Activated naive CD4-positive, alpha-beta T cell treated with anti-CD3 and anti-CD28 coated beads for 36 hours (primary cell): Measurements from ENCODE around the gene P2RX1. TPM values are rescaled to one million over a fixed set of nuclear protein-coding genes. Genes with fewer than 3 reads are reported as not detected.

ENCODE experiments used
- CTCF ChIA-PET: fragments of 350-600 bp; sonication (Branson Sonifier 250); formaldehyde crosslinking; loops from one replicate; lab custom pipeline; 2021; ENCODE audit warnings: antibody characterized with exemption; lab: Charles Lee
- DNase-seq: peaks from one replicate; pipeline ENCODE4 v3.0.0-alpha.2; 2020
- H3K27ac Mint-ChIP-seq: one replicate; pipeline ENCODE4 v1.8.0; 2021; ENCODE audit warnings: mild to moderate bottlenecking, mixed read lengths
- H3K27me3 Mint-ChIP-seq: one replicate; pipeline ENCODE4 v1.8.0; 2021; ENCODE audit warnings: low read depth, mixed read lengths
- H3K36me3 Mint-ChIP-seq: one replicate; pipeline ENCODE4 v1.8.0; 2021; ENCODE audit warnings: low read depth, mixed read lengths
- H3K4me1 Mint-ChIP-seq: one replicate; pipeline ENCODE4 v1.8.0; 2021; ENCODE audit warnings: low read depth, mixed read lengths
- H3K4me3 Mint-ChIP-seq: one replicate; pipeline ENCODE4 v1.8.0; 2021; ENCODE audit warnings: mild to moderate bottlenecking, moderate library complexity, mixed read lengths
- H3K9me3 Mint-ChIP-seq: one replicate; pipeline ENCODE4 v1.8.0; 2021; ENCODE audit warnings: mixed read lengths
- intact Hi-C: fragments of 100-400 bp; cut with micrococcal nuclease; formaldehyde crosslinking; loops from one replicate; pipeline ENCODE4 v1.15.1; 2023
- total RNA-seq, 2 experiments: library from RNA; stranded (reverse); gene quantifications; one replicate each; pipeline ENCODE4 v1.2.3, GENCODE V29; 2021

Gene P2RX1
- under 1 TPM; 0.10 to 0.17 TPM for total RNA-seq

GRCh38 chr17:3915995-3916696 lies at the start of gene P2RX1:
Gene P2RX1, minus strand, starts transcription at chr17:3916465. Its CDS starts 240 bp downstream, at chr17:3916225.
- Mint-ChIP-seq H3K36me3 (no peaks in the 10 kb centered on the region), H3K4me1 (peaks cover 40% of the 10 kb centered on the region), H3K27ac (peak within 1 kb of the TSS; percentile 50), H3K9me3 (no peaks in the 10 kb centered on the region), H3K4me3 (no peak within 1 kb of the TSS), H3K27me3 (no peaks in the 10 kb centered on the region)
- intact Hi-C loops: loop anchor here (10.0 kb wide), 1 partner anchor 499 kb away; no protein-coding TSS in a partner anchor
- DNase-seq: peak; percentile 62
- CTCF ChIA-PET: interaction anchor here (1.0 to 3.4 kb wide), 7 partner anchors 32 to 158 kb away, joined by 3 to 16 read pairs (median 3); no protein-coding TSS in a partner anchor

- peak overlapping the region; percentile 91 for H3K4me3 Mint-ChIP-seq
- H3K36me3 Mint-ChIP-seq: peaks cover 4% of the 10 kb centered on the region
- DNase-seq: peak; percentile 83
- CTCF ChIA-PET: interaction anchor here (0.5 to 1.6 kb wide), 9 partner anchors 8 to 1137 kb away, joined by 3 to 13 read pairs (median 4); no protein-coding TSS in a partner anchor
- intact Hi-C loops: loop anchor here (1.0 to 10.0 kb wide), 7 partner anchors 16 to 980 kb away; partner anchors contain the start of genes NCBP3, PFN1, RNF167 and SLC25A11
- peaks cover 38% of the 10 kb centered on the region for H3K4me1 Mint-ChIP-seq
- no peaks in the 10 kb centered on the region for H3K9me3 Mint-ChIP-seq
- H3K27me3 Mint-ChIP-seq: no peaks in the 10 kb centered on the region
- H3K27ac Mint-ChIP-seq: peak overlapping the region; percentile 89
These were observed 49.0 kb upstream of the P2RX1 start for GRCh38 chr17:3965118-3965800.

GRCh38 chr17:3964203-3965117 lies 48.2 kb upstream of the P2RX1 start, which contains the start of gene ATP2A3:
Gene ATP2A3, minus strand, starts transcription at chr17:3964437. Its CDS starts 146 bp downstream, at chr17:3964291.
- peaks cover 46% of the 10 kb centered on the region for H3K4me1 Mint-ChIP-seq
- intact Hi-C loops: loop anchor here (1.0 to 10.0 kb wide), 8 partner anchors 16 to 980 kb away; partner anchors contain the start of genes NCBP3, PFN1, RNF167 and SLC25A11
- H3K4me3 Mint-ChIP-seq: peak within 1 kb of the TSS; percentile 91
- CTCF ChIA-PET: interaction anchor here (0.6 to 1.6 kb wide), 8 partner anchors 7 to 119 kb away, joined by 3 to 13 read pairs (median 4); no protein-coding TSS in a partner anchor
- no peaks in the 10 kb centered on the region for H3K27me3 Mint-ChIP-seq
- H3K27ac Mint-ChIP-seq: peak within 1 kb of the TSS; percentile 89
- H3K9me3 Mint-ChIP-seq: no peaks in the 10 kb centered on the region
- H3K36me3 Mint-ChIP-seq: peaks cover 4% of the 10 kb centered on the region
- peak; percentile 74 for DNase-seq

- Mint-ChIP-seq H3K27ac (peak overlapping the region; percentile 78), H3K4me3 (peak overlapping the region; percentile 81), H3K27me3 (no peaks in the 10 kb centered on the region), H3K9me3 (no peaks in the 10 kb centered on the region), H3K4me1 (peaks cover 49% of the 10 kb centered on the region), H3K36me3 (peaks cover 4% of the 10 kb centered on the region)
- DNase-seq: peak; percentile 80
- intact Hi-C loops: loop anchor here (1.0 to 10.0 kb wide), 8 partner anchors 15 to 981 kb away; partner anchors contain the start of genes CYB5D2, NCBP3, PFN1 and RNF167
- CTCF ChIA-PET: interaction anchor here (1.3 to 1.4 kb wide), 2 partner anchors 41 to 225 kb away, joined by 4 read pairs; no protein-coding TSS in a partner anchor
These were observed 47.3 kb upstream of the P2RX1 start for GRCh38 chr17:3963237-3964201.

GRCh38 chr17:3962965-3963236 lies 46.6 kb upstream of the P2RX1 start:
- H3K27me3 Mint-ChIP-seq: no peaks in the 10 kb centered on the region
- peaks cover 4% of the 10 kb centered on the region for H3K36me3 Mint-ChIP-seq
- peak overlapping the region; percentile 82 for H3K27ac Mint-ChIP-seq
- peak overlapping the region; percentile 81 for H3K4me3 Mint-ChIP-seq
- H3K9me3 Mint-ChIP-seq: no peaks in the 10 kb centered on the region
- intact Hi-C loops: loop anchor here (1.0 to 10.0 kb wide), 3 partner anchors 180 to 982 kb away; partner anchors contain the start of genes CYB5D2, PFN1, RNF167 and SLC25A11
- peaks cover 51% of the 10 kb centered on the region for H3K4me1 Mint-ChIP-seq
- CTCF ChIA-PET: interaction anchor here (1.3 to 1.4 kb wide), 2 partner anchors 42 to 225 kb away, joined by 4 read pairs; no protein-coding TSS in a partner anchor
- DNase-seq: no peak

- Mint-ChIP-seq H3K9me3 (no peaks in the 10 kb centered on the region), H3K27ac (peak overlapping the region; percentile 82), H3K36me3 (peaks cover 4% of the 10 kb centered on the region), H3K4me3 (peak overlapping the region; percentile 81), H3K4me1 (peaks cover 56% of the 10 kb centered on the region), H3K27me3 (no peaks in the 10 kb centered on the region)
- CTCF ChIA-PET: interaction anchor here (1.3 to 2.3 kb wide), 4 partner anchors 26 to 224 kb away, joined by 4 to 8 read pairs (median 4); no protein-coding TSS in a partner anchor
- DNase-seq: no peak
- intact Hi-C loops: loop anchor here (10.0 kb wide), 2 partner anchors 402 to 982 kb away; partner anchors contain the start of genes PFN1, RNF167, SLC25A11 and UBE2G1
These were observed 46.1 kb upstream of the P2RX1 start for GRCh38 chr17:3962217-3962964.

GRCh38 chr17:3961564-3962047 lies 45.3 kb upstream of the P2RX1 start:
- no peaks in the 10 kb centered on the region for H3K27me3 Mint-ChIP-seq
- peaks cover 5% of the 10 kb centered on the region for H3K36me3 Mint-ChIP-seq
- H3K27ac Mint-ChIP-seq: peak overlapping the region; percentile 82
- peaks cover 64% of the 10 kb centered on the region for H3K4me1 Mint-ChIP-seq
- peak overlapping the region; percentile 29 for H3K4me3 Mint-ChIP-seq
- CTCF ChIA-PET: interaction anchor here (1.4 to 2.3 kb wide), 2 partner anchors 25 to 47 kb away, joined by 4 to 8 read pairs; no protein-coding TSS in a partner anchor
- peak; percentile 63 for DNase-seq
- intact Hi-C loops: loop anchor here (10.0 kb wide), 2 partner anchors 403 to 983 kb away; partner anchors contain the start of genes PFN1, RNF167, SLC25A11 and UBE2G1
- no peaks in the 10 kb centered on the region for H3K9me3 Mint-ChIP-seq

- Mint-ChIP-seq H3K27me3 (no peaks in the 10 kb centered on the region), H3K4me1 (peaks cover 70% of the 10 kb centered on the region), H3K9me3 (no peaks in the 10 kb centered on the region), H3K27ac (peak overlapping the region; percentile 30), H3K4me3 (no peak overlapping the region), H3K36me3 (peaks cover 7% of the 10 kb centered on the region)
- CTCF ChIA-PET: interaction anchor here (2.3 kb wide), 1 partner anchor 46 kb away, joined by 8 read pairs; no protein-coding TSS in a partner anchor
- no peak for DNase-seq
- intact Hi-C loops: loop anchor here (10.0 kb wide), 2 partner anchors 404 to 984 kb away; partner anchors contain the start of genes PFN1, RNF167, SLC25A11 and UBE2G1
These were observed 44.5 kb upstream of the P2RX1 start for GRCh38 chr17:3960764-3961163.

- H3K9me3 Mint-ChIP-seq: no peaks in the 10 kb centered on the region
- no peak overlapping the region for H3K4me3 Mint-ChIP-seq
- CTCF ChIA-PET: interaction anchor here (1.0 to 2.3 kb wide), 2 partner anchors 46 kb away, joined by 6 to 8 read pairs; no protein-coding TSS in a partner anchor
- peaks cover 68% of the 10 kb centered on the region for H3K4me1 Mint-ChIP-seq
- peaks cover 7% of the 10 kb centered on the region for H3K36me3 Mint-ChIP-seq
- DNase-seq: no peak
- intact Hi-C loops: loop anchor here (10.0 kb wide), 2 partner anchors 405 to 985 kb away; partner anchors contain the start of genes PFN1, RNF167, SLC25A11 and UBE2G1
- H3K27ac Mint-ChIP-seq: no peak overlapping the region
- H3K27me3 Mint-ChIP-seq: no peaks in the 10 kb centered on the region
These were observed 43.8 kb upstream of the P2RX1 start for GRCh38 chr17:3959921-3960601.
